ENCODE results near the gene OR10D3. TPM values are rescaled to one million over a fixed set of nuclear protein-coding genes. Genes with fewer than 3 reads are reported as not detected.
A peak's percentile ranks its signal among the peaks of the same experiment; 100 is the strongest.

Gene OR10D3
- total RNA-seq, 2 donors from 2014 or later, result not detected

DNA sequence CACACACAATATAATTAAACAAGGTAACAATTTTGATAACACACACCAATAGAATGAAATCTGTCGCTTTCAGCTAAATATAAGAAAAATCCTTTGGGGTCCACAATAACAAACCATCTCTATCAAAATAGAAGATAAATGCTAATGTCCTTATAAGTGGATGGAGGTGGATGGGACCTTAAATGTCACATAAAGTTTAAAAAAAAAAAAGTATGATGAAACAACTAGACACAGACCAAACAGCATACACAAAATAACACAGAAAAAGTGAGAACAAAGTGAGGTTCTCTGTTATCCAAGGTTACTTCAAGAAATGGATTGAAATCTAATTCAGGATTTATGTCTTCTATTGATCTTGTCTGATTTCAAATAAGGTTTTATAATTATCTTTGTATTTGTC is 10.5 kb upstream of the OR10D3 start:
- H3K27me3 Mint-ChIP-seq (ENCODE audit: low read depth), result peaks cover 2% of the 10 kb centered on the region
- H3K4me3 Mint-ChIP-seq, result no peak overlapping the region
- H3K27ac Mint-ChIP-seq, result no peak overlapping the region
- no peak for ATAC-seq (replicated peaks in 1 of 2)
- H3K9me3 Mint-ChIP-seq, result peaks cover 0 to 2% of the 10 kb centered on the region in 2 donors
- no peak for DNase-seq
- no peaks in the 10 kb centered on the region for H3K4me1 Mint-ChIP-seq (ENCODE audit: low read depth)
- H3K36me3 Mint-ChIP-seq (ENCODE audit: insufficient read depth in 2 of 2), result no peaks in the 10 kb centered on the region

GRCh38 chr11:124174001-124174583 is 9.1 kb upstream of the OR10D3 start:
- Mint-ChIP-seq H3K4me1 (ENCODE audit: low read depth) (no peaks in the 10 kb centered on the region), H3K4me3 (no peak overlapping the region), H3K27ac (no peak overlapping the region), H3K9me3 (peaks cover 0 to 2% of the 10 kb centered on the region in 2 donors), H3K36me3 (ENCODE audit: insufficient read depth in 2 of 2) (no peaks in the 10 kb centered on the region), H3K27me3 (ENCODE audit: low read depth) (no peaks in the 10 kb centered on the region)
- ATAC-seq (replicated peaks in 1 of 2) (no peak), DNase-seq (no peak)

DNA sequence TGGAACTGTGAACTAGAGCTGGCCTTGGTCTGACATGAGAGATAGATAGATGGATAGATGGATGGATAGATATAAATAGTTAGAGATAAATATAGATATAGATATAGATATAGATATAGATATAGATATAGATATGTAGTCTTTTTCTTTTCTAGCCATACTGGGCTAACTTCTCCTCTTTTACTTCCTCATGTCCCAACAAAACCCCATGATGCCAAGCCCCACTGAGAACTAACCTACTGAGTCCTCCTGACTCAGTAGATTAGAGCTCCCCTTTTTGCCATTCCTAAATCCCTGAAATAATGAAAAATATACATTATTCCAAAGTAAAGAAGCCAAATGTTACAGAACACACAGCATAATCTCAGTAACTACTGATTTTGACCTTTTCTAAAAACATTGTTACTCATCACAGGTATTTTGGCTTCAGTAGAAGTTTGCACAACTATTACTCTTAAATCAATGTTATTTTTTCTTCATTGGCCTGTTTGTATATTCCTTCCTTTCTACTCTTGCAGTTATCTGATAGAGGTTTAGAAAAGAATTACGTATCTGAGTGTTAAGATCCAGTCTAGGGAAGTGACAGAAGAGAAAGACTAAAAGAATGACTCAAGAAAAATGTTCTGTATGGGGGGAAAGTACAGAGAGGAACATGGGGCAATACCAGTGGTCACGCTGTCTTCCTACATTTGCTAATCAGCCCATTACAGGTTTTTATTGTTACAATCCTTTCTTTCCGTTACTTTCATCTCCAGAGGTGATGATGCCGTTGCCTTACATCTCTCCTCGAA is 6.0 kb upstream of the OR10D3 start:
- ATAC-seq (replicated peaks in 1 of 2) (peak in 1 of 2 donors; percentile 42), DNase-seq (no peak)
- Mint-ChIP-seq H3K4me1 (ENCODE audit: low read depth) (no peaks in the 10 kb centered on the region), H3K36me3 (ENCODE audit: insufficient read depth in 2 of 2) (no peaks in the 10 kb centered on the region), H3K4me3 (no peak overlapping the region), H3K9me3 (no peaks in the 10 kb centered on the region), H3K27me3 (ENCODE audit: low read depth) (no peaks in the 10 kb centered on the region), H3K27ac (no peak overlapping the region)

DNA sequence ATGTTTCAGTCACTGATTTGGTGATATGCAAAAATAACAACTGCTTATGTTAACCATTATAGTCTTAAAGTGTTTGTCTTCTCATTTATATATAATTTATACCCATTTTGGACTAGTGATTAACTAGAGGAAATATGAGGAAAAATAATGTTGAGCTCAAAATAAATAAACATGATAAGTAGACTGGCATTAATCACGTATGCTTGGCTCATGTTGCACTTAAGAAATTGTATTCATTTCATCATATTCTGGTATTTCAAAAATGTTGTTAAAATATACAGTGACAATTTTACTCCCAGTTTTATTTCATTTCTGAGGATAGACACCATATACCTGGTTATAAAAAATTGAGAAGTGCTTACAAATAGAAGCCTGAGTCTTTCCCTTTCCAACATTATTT is 3.8 kb upstream of the OR10D3 start:
- Mint-ChIP-seq H3K36me3 (ENCODE audit: insufficient read depth in 2 of 2) (no peaks in the 10 kb centered on the region), H3K4me3 (no peak overlapping the region), H3K27ac (no peak overlapping the region), H3K27me3 (ENCODE audit: low read depth) (no peaks in the 10 kb centered on the region), H3K4me1 (ENCODE audit: low read depth) (no peaks in the 10 kb centered on the region), H3K9me3 (no peaks in the 10 kb centered on the region)
- ATAC-seq (replicated peaks in 1 of 2) (no peak), DNase-seq (no peak)

DNA sequence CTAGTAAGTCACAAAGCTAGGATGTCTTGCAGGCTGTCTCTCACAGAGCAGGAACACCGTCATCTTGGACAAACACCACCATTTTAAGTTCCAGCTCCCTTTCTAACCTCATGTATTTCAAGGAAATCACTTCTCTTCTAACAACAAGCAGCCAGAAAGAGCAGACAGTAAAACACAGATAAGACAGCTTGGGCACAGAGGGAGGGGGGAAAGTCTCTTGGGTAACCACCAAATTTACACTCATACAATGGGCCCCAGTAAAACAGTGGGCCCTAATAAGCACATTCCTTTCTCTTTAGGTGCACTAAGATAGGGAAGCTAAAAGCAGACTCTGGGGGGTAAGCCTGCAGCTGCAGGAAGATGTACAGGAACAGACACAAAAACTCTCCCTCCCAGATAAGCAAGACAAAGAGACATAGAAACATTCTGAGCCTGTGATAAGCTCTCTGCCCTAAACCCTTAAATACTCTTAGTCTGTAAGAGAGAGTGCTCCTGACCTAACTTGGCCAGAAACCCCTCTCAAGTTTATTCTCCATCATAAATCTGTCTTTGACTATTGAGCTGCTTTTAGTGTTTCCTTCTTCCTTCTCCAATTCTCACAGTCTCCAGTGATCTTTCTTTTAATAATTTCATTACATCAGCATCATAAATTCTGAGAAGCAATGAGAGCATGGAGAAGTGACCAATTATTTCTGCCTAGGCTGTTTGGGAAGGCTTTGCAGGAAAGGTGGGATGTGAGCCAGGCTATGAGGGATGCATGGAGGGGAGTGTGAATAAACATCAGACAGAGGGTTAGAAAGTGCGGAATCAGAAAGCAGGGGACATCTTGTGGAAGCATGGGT is 7.4 kb downstream of the OR10D3 start:
- Mint-ChIP-seq H3K27ac (no peak overlapping the region), H3K9me3 (no peaks in the 10 kb centered on the region), H3K4me1 (ENCODE audit: low read depth) (no peaks in the 10 kb centered on the region), H3K4me3 (no peak overlapping the region), H3K36me3 (ENCODE audit: insufficient read depth in 2 of 2) (no peaks in the 10 kb centered on the region), H3K27me3 (ENCODE audit: low read depth) (peaks cover 20% of the 10 kb centered on the region)
- ATAC-seq (replicated peaks in 1 of 2) (no peak), DNase-seq (no peak)

DNA sequence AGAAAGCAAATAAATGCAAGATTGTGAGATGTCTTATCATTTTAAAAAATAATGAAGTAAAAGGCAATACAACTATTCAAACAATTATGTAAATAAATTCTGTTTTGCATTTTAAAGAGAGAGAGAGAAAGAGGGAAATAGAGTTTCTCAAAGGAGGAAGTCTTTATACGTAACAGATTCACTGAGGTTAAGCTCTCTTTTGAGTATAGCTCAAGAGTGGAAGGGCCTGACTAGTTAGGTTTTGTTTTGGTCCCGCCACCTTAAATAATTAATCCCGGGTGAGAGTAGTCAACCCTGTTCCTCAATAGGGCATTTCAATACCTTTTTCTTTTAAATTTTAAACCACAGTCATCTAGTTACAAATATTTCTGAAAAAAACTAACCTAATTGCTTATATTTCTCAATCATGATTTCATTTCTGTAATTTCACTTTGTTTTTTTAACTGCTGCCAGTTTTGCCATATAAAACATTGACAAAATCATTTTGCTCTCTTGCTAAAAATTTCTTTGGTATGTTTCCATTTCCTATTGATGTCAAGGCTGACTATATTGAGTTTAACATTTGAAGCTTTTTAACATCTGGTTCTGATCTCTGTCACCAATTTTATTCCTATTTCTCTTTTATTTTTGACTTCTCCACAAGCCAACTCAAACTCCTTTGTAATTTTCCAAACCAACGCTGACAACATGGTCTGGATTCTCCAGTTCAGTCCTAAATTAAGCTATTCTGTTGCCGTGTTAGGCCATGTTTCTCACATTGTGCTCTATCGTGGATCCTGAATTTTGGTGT is 10.3 kb downstream of the OR10D3 start:
- H3K27ac Mint-ChIP-seq, result no peak overlapping the region
- no peak overlapping the region for H3K4me3 Mint-ChIP-seq
- H3K4me1 Mint-ChIP-seq (ENCODE audit: low read depth), result no peaks in the 10 kb centered on the region
- ATAC-seq (replicated peaks in 1 of 2), result no peak
- H3K9me3 Mint-ChIP-seq, result no peaks in the 10 kb centered on the region
- H3K36me3 Mint-ChIP-seq (ENCODE audit: insufficient read depth in 2 of 2), result no peaks in the 10 kb centered on the region
- DNase-seq, result no peak
- peaks cover 17% of the 10 kb centered on the region for H3K27me3 Mint-ChIP-seq (ENCODE audit: low read depth)

DNA sequence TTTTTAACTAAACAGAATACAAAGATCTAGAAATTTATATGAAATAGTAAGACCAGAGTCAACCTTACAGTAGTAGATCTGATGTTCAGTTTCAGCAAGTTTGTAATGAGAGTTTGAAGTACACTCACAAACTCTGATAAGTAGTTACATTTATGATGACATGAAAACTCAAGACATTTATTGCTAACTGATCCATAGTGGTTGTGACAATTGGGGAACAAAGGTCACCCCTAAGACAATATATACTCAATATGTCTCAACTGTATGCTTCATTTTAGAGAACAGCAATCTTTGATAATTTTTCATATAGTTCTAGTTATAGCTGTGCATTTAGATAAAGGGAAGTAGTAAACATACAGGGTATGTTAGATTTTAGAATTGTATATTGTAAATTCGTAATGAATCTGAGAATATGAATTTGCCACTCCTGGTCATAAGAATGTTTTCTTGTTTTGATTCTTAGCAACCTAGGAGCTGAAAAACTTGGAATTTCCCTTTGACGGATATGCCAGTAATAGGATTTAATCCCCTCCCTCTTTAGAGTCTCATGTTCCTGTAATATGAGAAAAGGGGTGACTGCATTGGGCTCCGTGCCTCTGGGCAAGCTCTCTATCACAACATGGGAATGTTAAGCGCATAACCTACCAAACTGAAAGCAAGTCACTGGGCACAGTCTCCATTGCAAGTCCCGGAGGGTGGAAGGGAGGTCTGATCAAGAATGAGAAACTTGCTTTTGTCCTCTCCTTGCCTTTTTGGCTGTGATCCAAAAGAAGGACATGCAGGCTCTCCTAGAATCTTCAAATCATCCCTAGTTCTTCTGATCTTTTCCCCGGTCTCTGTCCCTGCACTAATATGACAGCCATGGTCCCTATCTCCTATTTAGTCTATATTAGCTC is 11.4 kb downstream of the OR10D3 start:
- Mint-ChIP-seq H3K4me3 (no peak overlapping the region), H3K36me3 (ENCODE audit: insufficient read depth in 2 of 2) (no peaks in the 10 kb centered on the region), H3K4me1 (ENCODE audit: low read depth) (peaks cover 4% of the 10 kb centered on the region), H3K27ac (no peak overlapping the region), H3K9me3 (no peaks in the 10 kb centered on the region), H3K27me3 (ENCODE audit: low read depth) (peaks cover 17% of the 10 kb centered on the region)
- DNase-seq (no peak), ATAC-seq (replicated peaks in 1 of 2) (peak in 1 of 2 donors; percentile 13)

DNA sequence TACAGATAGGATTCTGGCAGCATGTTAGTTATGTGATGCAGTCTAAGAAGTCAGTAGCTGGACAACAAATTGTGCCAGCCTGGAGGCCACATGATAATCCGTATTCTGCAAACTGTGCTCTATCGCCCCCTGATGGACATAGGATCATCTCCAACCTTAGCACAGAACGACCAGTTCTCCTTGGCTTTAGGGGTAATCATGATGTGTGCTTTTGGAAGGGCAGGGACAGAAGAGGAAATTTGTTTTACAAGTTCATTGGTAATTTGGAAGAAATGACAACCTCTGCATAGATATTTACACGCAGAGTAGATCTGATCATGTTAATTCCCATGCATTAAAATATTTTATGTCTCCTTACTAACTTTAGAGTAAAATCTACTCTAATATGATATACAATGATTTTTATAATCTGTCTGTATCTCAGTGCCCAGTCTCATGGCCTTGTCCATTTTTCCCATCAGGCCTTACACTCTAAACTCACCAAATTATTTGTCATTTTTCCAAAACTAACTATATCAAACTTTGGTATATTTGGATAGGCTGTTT is 12.1 kb downstream of the OR10D3 start:
- H3K4me3 Mint-ChIP-seq, result no peak overlapping the region
- DNase-seq (peak; percentile 53 to 60), ATAC-seq (replicated peaks in 1 of 2) (peak; percentile 84)
- peaks cover 17% of the 10 kb centered on the region for H3K27me3 Mint-ChIP-seq (ENCODE audit: low read depth)
- no peaks in the 10 kb centered on the region for H3K9me3 Mint-ChIP-seq
- H3K36me3 Mint-ChIP-seq (ENCODE audit: insufficient read depth in 2 of 2), result no peaks in the 10 kb centered on the region
- H3K4me1 Mint-ChIP-seq (ENCODE audit: low read depth), result peaks cover 4% of the 10 kb centered on the region
- H3K27ac Mint-ChIP-seq, result no peak overlapping the region

DNA sequence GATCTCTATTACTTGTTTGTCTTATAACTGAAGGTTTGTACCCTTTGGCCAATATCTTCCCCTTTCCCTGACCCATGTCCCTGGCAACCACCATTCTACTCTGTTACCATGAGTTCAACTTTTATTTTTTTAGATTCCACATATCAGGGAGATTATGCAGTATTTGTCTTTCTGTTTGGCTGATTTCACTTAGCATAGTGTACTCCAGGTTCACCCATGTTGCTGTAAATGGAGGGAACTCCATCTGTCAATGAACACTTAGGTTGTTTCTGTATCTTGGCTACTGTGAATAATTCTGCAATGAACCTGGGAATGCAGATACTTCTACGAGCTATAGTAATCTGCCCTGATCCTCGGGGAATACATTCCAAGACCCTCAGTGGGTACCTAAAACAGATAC is 14.9 kb downstream of the OR10D3 start:
- Mint-ChIP-seq H3K27ac (no peak overlapping the region), H3K9me3 (no peaks in the 10 kb centered on the region), H3K4me3 (no peak overlapping the region), H3K4me1 (ENCODE audit: low read depth) (peaks cover 4% of the 10 kb centered on the region), H3K27me3 (ENCODE audit: low read depth) (peaks cover 18% of the 10 kb centered on the region), H3K36me3 (ENCODE audit: insufficient read depth in 2 of 2) (no peaks in the 10 kb centered on the region)
- no peak for DNase-seq
- no peak for ATAC-seq (replicated peaks in 1 of 2)

GRCh38 chr11:124198897-124199296 is 15.8 kb downstream of the OR10D3 start:
- Mint-ChIP-seq H3K4me3 (no peak overlapping the region), H3K9me3 (no peaks in the 10 kb centered on the region)
- ATAC-seq (replicated peaks in 1 of 2), result peak; percentile 22 to 30

GRCh38 chr11:124199702-124200101 is 16.6 kb downstream of the OR10D3 start:
- peaks cover 14% of the 10 kb centered on the region for H3K27me3 Mint-ChIP-seq (ENCODE audit: low read depth)
- no peak overlapping the region for H3K4me3 Mint-ChIP-seq
- H3K9me3 Mint-ChIP-seq, result no peaks in the 10 kb centered on the region
- no peak overlapping the region for H3K27ac Mint-ChIP-seq
- H3K36me3 Mint-ChIP-seq (ENCODE audit: insufficient read depth in 2 of 2), result no peaks in the 10 kb centered on the region
- DNase-seq (no peak), ATAC-seq (replicated peaks in 1 of 2) (no peak)
- H3K4me1 Mint-ChIP-seq (ENCODE audit: low read depth), result peaks cover 4% of the 10 kb centered on the region

More at GRCh38 chr11:124198897-124199296, 15.8 kb downstream of the OR10D3 start:
- Mint-ChIP-seq H3K27ac (no peak overlapping the region), H3K36me3 (ENCODE audit: insufficient read depth in 2 of 2) (no peaks in the 10 kb centered on the region), H3K27me3 (ENCODE audit: low read depth) (peaks cover 15% of the 10 kb centered on the region), H3K4me1 (ENCODE audit: low read depth) (peaks cover 4% of the 10 kb centered on the region)
- DNase-seq, result no peak

- Mint-ChIP-seq H3K9me3 (no peaks in the 10 kb centered on the region), H3K27me3 (ENCODE audit: low read depth) (peaks cover 9% of the 10 kb centered on the region), H3K36me3 (ENCODE audit: insufficient read depth in 2 of 2) (no peaks in the 10 kb centered on the region), H3K4me3 (no peak overlapping the region), H3K27ac (no peak overlapping the region), H3K4me1 (ENCODE audit: low read depth) (peaks cover 4% of the 10 kb centered on the region)
- no peak for ATAC-seq (replicated peaks in 1 of 2)
- DNase-seq, result no peak
These were observed 17.5 kb downstream of the OR10D3 start for GRCh38 chr11:124200671-124201070.
